Measurements from ENCODE around the gene CACNG3.
"Not testable (repeated sequence)": the region's sequence is repeated elsewhere in the genome, so short reads cannot be mapped to it uniquely, and the experiment has no call there.

Gene CACNG3

GRCh38 chr16:24279982-24280515 is 23.9 kb downstream of the CACNG3 start:
- DNase-seq (ENCODE audit: low read depth) = no peak

GRCh38 chr16:24281466-24281865 is 25.3 kb downstream of the CACNG3 start:
- DNase-seq (ENCODE audit: low read depth) = no peak

DNA sequence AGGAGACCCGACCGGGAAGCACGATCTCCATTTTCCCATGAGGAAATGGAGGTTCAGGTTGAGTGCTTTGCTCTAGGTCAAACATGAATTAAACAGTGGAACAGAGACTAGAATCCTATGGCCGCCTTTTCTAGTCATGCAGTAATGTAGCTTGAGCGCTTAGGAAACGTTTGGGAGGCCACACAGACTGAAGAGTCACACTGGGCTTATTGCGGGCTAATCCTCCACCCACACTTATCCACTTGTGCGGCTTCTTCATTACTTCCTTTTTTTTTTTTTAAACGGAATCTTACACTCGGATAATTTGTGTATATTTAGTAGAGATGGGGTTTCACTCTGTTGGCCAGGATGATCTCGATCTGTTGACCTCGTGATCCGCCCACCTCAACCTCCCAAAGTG is 26.0 kb downstream of the CACNG3 start:
- DNase-seq (ENCODE audit: low read depth) = no peak

DNA sequence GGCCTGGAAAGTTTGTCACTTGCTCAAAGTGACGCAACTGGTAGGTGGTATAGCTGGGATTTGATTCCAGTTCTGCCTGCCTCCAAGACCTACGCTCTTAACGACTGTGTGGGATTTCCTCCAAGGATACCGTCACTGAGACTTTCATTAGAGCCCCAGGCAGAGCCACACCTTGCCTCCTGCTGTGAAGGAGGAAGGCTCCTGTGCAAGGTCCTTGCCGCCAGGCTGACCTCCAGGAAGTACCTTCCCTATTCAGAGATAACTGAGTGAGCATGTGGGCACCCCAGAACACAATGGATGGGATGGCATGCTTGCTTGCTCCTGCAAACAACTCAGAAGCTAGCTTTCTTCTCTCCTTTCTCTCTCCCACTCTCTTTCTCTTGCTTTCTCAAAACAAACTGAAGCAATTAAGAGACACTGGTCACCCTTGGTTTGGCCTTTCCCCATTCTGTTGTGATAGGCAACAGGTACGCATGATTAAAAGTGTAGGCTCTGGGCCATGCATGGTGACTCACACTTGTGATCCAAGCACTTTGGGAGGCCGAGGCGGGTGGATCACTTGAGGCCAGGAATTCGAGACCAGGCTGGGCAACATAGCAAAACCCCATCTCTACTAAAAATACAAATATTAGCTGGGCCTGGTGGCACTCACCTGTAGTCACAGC is 30.7 kb downstream of the CACNG3 start:
- DNase-seq (ENCODE audit: low read depth) = no peak

GRCh38 chr16:24288516-24288915 is 32.4 kb downstream of the CACNG3 start:
- no peak for DNase-seq (ENCODE audit: low read depth)

DNA sequence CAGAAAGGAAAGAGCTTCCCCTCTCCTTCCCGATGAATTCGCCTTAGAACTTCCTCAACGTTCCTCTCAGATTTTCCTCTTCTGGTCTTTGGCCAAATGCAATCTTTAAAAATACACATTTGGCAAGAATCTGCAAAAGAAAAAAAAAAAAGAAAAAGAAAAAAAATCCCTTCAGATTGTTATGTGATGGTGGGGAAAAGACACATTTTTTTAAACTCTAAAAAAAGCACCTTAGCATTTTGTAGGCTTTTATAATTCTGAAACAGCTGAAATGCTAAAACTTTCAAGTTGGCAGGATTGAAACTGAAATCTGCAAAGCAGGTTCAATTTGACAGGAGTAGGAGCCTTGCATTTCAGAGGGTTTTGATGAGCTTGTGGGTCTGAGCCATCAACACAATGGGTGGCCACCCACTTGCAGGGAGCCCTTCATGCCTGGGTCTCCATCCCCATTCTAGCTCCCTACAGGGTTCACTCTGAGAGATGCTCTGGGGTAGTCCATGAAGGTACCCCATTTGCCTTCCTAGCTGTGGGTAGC is 33.1 kb downstream of the CACNG3 start:
- DNase-seq (ENCODE audit: low read depth) = no peak

- no peak for DNase-seq (ENCODE audit: low read depth)
These were observed 35.8 kb downstream of the CACNG3 start for GRCh38 chr16:24291932-24292331.

DNA sequence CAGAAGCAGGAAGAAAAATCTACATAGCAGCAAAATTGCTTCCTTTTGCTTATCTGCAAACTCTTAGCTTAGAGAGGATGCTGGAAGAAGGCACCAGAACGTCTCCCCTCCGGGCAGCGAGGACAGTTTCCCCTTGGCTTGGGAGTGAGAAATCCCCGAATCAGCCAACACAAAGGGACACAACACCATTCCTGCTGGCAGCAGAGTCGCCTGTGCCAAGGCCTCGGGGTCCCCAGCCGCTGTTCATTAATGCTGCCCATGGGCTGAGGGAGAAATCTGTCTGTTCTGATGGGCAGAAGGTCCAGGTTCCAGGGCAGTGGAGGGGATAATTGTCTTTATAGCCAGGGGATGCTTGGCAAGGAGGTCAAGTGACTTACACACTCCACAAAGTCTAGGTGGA is 38.0 kb downstream of the CACNG3 start:
- DNase-seq (ENCODE audit: low read depth) = no peak

GRCh38 chr16:24297375-24297774 is 41.2 kb downstream of the CACNG3 start:
- DNase-seq (ENCODE audit: low read depth) = no peak

DNA sequence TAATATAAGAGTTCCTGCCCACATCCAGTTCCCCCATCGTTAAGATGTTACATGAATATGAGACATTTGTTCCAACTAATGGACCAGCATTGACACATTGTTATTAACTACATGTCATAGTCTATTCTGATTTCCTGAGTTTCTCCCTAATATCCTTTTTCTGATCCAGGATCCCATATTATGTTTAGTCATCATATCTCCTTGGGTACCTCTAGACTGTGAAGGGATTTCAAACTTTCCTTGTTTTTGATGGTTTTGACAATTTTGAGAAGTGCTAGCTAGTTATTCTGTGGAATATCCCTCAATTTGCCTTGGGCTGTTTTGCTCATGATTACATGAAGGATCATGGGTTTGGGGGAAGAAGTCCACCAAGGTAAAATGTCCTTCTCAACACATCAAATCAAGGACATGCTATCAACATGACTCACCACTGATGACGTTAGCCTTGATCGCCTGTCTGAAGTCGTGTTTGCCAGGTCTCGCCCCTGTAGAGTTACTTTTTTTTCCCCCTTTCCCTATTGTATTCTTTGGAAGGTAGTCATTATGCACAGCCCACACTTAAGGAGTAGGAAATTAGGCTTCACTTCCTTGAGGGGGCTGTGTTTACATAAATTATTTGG is 42.5 kb downstream of the CACNG3 start:
- DNase-seq (ENCODE audit: low read depth) = no peak

DNA sequence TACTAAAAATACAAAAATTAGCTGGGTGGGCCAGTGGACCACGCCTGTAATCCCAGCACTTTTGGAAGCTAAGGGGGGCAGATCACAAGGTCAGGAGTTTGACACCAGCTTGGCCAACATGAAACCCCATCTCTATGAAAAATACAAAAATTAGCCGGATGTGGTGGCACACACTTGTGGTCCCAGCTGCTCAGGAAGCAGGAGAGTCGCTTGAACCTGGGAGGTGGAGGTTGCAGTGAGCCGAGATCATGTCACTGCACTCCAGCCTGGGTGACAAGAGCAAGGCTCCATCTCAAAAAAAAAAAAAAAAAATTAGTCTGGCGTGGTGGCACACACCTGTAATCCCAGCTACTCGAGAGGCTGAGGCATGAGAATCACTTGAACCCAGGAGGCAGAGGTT is 44.6 kb downstream of the CACNG3 start:
- DNase-seq (ENCODE audit: low read depth) = not testable (repeated sequence)

GRCh38 chr16:24302636-24303035 is 46.5 kb downstream of the CACNG3 start:
- no peak for DNase-seq (ENCODE audit: low read depth)

DNA sequence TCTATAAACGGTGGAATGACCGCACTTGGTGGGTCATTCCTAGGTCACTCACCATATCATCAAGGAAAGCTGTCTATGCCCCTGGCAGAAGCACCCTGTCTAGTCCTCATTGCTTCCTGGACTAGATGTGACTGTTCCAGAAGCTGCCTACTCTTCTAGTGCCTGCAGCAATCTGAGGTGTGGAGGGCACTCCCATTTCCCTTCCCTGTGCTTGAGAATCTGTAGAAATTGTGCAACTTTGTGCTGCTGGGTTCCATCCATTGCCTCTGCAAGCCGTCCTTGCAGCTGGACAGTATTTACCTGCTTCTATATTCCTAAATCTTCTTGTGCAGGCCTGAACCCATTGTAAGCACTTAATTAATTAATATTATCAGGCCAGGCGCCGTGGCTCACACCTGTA is 52.1 kb downstream of the CACNG3 start:
- no peak for DNase-seq (ENCODE audit: low read depth)

DNA sequence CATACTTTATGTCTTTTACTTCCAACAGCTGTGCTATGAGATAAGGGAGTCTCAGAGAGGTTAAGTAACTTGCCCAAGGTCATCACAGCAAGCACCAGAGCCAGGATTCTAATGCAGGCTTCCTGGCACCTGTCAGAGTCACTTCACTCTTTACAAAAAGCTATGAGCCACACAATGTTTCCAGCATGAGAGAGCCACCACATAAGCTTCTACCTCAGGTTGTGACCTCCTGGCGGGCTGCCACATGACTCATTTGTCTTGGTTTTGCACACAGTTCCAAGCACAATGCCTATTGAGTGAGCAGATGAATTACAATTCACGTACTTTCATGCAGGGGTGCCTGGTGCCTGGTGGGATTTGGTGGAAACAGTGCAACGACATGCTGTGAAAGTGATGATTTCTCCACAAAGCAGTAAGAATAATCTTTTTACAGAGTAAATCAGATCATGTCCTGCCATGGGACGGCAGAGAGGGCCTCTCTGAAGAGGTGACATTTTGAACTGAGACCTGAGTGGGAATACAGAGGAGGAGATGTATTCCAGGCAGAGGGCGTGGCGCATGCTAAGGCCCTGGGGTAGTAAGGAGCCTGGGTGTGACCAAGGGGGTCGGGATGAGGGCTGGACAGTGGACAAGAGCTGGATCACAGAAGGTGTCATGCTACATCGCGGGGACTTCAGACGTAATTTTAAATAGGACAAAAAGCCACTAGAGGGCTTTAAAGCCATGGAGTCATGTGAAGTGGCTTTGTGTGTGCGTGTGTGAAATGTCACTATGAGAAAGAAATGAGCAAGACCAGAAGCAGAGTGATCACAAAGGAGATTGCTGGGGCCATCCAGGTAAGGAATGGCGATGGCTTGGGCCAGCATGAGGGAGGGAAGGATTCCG is 53.4 kb downstream of the CACNG3 start:
- no peak for DNase-seq (ENCODE audit: low read depth)

GRCh38 chr16:24315343-24315742 is 59.2 kb downstream of the CACNG3 start:
- DNase-seq (ENCODE audit: low read depth) = no peak

- no peak for DNase-seq (ENCODE audit: low read depth)
These were observed 62.5 kb downstream of the CACNG3 start for GRCh38 chr16:24318680-24319079.

DNA sequence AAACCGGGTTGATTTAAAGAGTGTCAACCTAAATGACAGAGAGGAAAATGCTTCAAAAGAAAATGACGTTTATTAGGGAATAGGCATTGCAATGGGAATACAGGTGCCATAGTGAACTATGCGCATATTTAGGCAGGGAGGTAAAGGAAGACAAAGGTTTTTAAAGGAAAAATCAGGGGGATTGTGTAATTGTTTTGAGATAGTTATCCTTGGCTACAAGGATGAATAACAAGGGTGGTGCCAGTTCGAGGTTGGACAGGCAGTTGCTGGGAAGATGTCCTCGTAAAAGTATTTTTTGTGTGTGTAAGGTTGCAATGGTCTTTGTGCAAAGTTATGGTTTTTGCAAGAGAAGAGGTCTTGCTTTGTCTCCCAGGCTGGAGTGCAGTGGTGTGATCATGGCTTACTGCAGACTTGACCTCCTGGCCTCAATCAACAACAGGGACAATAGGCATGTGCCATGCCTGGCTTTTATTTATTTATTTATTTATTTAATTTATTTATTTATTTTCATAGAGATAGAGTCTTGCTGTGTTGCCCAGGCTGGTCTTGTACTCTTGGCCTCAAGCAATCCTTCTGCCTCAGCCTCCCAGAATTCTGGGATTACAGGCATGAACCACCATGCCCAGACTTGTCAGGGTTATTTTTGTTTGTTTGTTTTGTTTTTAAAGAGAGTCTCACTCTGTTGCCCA is 63.1 kb downstream of the CACNG3 start:
- no peak for DNase-seq (ENCODE audit: low read depth)

DNA sequence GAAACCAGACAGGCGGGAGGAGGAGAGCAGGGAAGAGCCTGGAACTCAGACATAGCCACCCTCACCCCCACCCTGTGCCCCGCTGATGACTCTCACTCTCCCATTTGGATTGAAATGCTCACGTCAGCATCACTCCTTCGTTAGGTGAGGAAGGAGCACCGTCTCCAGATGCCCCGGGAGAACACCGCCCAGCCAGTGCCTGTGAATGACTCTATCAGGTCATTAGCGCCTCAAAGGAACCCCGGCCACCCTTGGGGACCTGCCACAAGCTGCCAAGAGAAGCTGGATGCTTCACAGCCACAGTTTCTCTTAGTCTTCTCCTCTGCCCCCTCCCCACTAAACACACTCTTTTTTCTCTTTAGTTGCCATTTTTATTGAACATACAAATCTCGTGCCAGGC is 66.0 kb downstream of the CACNG3 start:
- no peak for DNase-seq (ENCODE audit: low read depth)

DNA sequence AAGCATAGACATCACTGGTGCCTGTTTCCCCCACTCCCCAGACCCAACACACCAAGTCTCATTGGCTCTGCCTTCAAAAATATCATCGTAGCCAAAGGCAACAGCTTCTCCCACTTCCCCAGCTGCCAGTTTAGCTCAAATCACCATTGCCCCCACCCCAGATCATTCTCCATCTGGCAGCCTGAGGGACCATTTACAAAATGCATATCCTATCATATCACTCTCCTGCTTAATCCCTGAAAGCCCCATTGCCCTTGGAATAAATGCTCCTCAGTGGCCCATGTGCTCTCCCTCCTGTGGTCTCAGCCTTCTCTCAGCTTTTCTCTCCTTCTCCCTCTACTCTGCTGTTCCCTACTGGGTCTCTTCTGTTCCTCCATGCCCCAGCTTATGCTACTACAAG is 68.3 kb downstream of the CACNG3 start:
- no peak for DNase-seq (ENCODE audit: low read depth)

- no peak for DNase-seq (ENCODE audit: low read depth)
These were observed 72.8 kb downstream of the CACNG3 start for GRCh38 chr16:24328835-24329452.

- no peak for DNase-seq (ENCODE audit: low read depth)
These were observed 76.0 kb downstream of the CACNG3 start for GRCh38 chr16:24332178-24332577.
